ENCODE measurements around the gene PTPRF.
"Not testable (repeated sequence)": the region's sequence is repeated elsewhere in the genome, so short reads cannot be mapped to it uniquely, and the experiment has no call there.

Gene PTPRF

DNA sequence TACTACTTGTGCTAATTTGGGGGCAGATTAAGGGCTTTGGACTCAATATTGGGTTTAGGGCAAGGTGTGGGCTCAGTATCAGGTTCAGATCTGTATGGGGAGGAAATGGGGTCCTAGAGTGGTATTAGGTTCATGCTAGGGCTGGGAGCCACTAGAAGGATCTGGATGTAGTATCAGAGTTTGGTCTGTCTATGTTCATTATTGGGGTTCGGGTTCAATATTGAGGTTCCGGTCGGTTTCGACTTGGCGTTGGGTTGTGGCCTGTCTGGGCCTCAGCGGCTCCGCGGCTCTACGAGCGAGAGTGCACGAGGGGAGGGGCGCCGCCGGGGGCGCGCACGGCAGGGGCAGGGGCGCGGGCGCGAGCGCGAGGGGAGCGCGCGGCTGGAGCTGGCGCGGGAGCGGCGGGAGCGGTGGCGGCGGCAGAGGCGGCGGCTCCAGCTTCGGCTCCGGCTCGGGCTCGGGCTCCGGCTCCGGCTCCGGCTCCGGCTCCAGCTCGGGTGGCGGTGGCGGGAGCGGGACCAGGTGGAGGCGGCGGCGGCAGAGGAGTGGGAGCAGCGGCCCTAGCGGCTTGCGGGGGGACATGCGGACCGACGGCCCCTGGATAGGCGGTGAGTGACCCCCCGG, at the start of gene PTPRF:
Gene PTPRF (plus strand): TSS at position 401 of the 624 bp plus-strand sequence. CDS start 14,193 bp downstream, outside the sequence.
- peak; percentile 38 for DNase-seq

DNA sequence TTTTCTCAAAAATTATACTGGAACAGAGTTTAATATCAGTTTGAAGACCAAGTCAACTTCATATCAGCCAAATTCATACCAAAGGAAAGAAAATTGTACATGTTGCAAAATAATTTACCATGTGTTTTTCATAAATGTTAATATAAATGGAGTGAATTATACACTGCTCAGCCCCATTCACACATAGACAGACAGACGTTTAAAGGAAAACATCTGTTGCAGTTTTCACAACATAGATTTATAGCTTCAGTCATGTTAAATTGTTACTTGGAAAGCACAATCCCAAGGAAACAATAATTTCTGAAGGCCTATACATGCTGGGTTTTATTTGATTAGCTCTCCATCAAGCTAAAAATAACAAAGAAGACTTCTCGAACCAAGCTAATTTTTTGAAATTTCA, 49.2 kb upstream of the PTPRF start:
- DNase-seq = no peak

GRCh38 chr1:43482215-43482614, 48.5 kb upstream of the PTPRF start:
- no peak for DNase-seq

GRCh38 chr1:43484367-43484766, 46.3 kb upstream of the PTPRF start:
- no peak for DNase-seq

DNA sequence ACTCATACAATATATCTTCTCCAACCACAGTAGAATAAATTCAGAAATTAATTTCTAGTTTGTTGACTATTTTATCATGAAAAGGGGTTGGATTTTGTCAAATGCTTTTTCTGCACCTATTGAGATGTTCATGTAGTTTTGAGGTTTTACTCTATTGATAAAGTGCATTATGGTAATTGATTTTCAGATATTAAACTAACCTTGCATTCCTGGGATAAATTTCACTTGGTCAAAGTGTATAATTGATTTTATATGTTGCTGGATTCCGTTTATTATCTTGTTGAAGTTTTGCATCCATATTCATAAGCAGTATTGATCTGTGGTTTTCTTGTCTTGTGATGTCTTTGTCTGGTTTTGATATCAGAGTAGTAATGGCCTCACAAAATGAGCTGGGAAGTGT, 42.5 kb upstream of the PTPRF start:
- DNase-seq = no peak

- DNase-seq = no peak
Observed at GRCh38 chr1:43491061-43491460, 39.6 kb upstream of the PTPRF start.

DNA sequence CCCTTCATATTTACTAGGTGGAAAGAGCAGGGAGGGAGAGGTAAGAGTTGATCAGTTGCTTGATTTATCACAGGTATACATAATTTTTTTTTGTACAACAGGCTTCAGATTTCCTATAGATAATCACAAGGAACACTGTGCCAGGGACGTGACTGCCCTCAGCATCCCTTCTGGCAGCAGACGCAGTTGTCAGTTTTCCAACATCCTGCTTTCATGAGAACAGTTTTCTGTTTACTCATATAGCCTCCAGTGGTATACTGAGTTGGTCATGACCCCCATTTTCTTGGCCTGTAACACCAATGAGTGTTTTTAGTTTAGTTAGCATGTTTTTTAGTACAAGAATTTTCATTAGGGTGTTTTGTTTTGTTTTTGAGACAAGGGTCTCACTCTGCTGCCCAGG, 37.9 kb upstream of the PTPRF start:
- no peak for DNase-seq

DNA sequence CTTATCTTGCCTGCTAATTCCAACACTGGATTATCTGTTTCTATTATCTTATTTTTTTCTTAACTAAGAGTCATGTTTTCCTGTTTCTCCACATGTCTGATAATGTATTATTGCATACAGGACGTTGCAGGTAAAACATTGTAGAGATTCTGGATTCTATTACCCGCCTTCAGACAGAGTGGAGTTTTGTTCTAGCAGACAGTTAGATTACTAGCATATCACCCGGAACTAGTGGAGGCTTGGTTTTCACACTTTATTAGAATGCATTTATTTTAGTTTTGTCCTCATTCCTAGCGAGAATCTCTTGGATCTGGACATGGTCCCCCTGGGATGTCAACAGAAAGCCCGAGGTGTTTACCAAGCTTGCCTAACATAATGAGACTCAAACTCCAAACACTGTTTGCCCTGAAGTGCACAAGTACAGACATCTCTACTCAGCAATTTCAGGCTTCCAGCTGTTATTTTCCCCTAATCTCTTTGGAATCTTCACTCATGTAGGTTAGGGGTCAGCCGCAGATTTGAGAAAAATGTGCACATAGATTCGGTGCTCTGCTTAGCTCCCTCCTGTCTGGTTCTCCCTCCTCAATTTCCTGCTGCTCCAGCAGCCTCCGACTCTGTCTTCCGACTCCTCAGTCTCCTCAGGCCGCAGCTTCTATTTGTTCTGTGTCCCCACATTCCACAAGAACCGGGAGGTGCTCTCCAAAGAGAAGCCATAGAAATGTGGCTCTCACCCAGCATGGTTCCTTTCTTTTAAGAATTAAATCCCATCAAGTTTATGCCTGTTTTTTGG, 36.8 kb upstream of the PTPRF start:
- no peak for DNase-seq

GRCh38 chr1:43495204-43495603, 35.5 kb upstream of the PTPRF start:
- no peak for DNase-seq

- DNase-seq = peak; percentile 43
Observed at GRCh38 chr1:43499898-43500297, 30.8 kb upstream of the PTPRF start.

DNA sequence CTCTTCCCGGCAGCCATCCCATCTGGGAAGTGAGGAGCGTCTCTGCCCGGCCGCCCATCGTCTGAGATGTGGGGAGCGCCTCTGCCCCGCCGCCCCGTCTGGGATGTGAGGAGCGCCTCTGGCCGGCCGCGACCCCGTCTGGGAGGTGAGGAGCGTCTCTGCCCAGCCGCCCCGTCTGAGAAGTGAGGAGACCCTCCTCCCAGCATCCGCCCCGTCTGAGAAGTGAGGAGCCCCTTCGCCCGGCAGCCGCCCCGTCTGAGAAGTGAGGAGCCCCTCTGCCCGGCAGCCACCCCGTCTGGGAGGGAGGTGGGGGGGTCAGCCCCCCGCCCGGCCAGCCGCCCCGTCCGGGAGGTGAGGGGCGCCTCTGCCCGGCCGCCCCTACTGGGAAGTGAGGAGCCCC, 28.9 kb upstream of the PTPRF start:
- not testable (repeated sequence) for DNase-seq

GRCh38 chr1:43503534-43503933, 27.1 kb upstream of the PTPRF start:
- no peak for DNase-seq

GRCh38 chr1:43505077-43505780, 25.5 kb upstream of the PTPRF start:
- no peak for DNase-seq

GRCh38 chr1:43506233-43506632, 24.4 kb upstream of the PTPRF start:
- DNase-seq = no peak

- no peak for DNase-seq
Observed at GRCh38 chr1:43507296-43508295, 23.1 kb upstream of the PTPRF start.

- DNase-seq = no peak
Observed at GRCh38 chr1:43509007-43509739, 21.5 kb upstream of the PTPRF start.

DNA sequence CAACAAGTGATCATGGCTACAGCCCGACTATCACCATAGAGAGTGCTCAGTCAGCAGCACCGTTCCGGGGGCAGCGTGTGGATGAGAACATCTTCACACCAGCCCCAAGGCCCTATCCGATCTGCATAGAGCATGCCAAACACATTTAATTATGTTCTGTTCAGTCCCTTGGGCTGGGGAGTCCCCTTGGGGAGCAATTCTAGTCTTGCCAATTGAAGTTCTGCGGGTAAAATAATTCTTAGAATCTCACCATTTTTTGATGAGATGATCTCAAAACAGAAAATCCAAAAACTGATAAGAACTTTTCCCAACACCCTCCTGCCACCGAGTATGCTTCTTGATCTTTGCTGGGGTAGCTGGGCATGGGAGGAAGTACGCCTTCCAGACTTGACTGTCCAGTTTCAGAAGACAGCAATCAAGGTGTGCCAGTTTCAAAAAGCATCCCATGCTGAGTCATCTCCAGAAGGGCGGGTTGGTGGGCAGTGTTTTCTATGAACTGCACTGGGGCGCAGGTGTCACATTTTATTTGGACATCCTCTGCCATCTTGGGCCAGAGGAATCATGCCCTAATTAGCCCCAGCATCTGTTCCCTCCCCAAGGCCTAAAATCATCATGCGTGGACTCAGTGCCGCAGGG, 20.8 kb upstream of the PTPRF start:
- peak; percentile 65 for DNase-seq

GRCh38 chr1:43510621-43511020, 20.1 kb upstream of the PTPRF start:
- no peak for DNase-seq

DNA sequence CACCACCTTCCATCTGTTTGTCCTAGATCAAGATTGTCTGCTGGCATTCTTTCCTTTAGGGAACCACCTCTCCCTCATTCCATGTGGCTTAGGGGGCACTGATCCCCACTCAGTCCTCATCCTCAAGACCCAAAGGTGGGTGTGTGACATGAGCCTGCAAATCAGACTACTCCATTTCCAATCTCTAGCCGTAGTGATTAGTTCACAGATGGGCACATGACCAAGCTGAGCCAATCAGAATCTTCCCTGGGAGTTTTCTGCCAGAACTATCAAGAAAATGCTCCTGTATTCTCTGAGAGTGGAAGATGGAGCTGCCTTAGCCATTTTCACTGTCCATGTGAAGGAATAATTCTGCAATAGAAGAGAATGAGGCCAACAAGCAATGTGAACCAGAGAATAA, 19.3 kb upstream of the PTPRF start:
- no peak for DNase-seq

DNA sequence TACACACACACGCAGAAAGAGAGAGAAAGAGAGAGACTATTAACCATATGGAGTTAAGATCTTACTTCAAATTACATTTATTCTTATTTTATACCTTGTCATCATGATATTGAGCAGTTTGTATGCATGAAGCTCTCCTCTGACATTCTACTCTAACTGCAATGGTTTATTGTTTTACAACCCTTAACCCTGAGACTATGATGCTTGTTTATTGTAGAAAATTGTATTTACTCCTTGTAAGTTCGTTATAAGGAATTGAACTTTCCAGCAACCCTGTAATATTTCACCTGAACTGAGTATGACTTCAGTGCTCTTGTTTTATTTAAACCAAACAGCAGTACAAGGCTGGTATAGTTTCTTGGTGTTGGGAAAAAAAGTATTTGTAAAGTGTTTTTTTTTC, 18.6 kb upstream of the PTPRF start:
- no peak for DNase-seq

GRCh38 chr1:43512681-43513080, 18.0 kb upstream of the PTPRF start:
- DNase-seq = no peak
